ENCODE measurements around the gene TMEM9B. TPM values are rescaled to one million over a fixed set of nuclear protein-coding genes. Genes with fewer than 3 reads are reported as not detected.

TMEM9B gene
- total and polyA plus RNA-seq, 2 donors (not counting 1 experiment from before 2014, with no cell fraction given) = 51.0 to 61.6 TPM

- Histone ChIP-seq H3K4me2 (ENCODE audit: extremely low read depth, insufficient read depth, low read length) (no peak overlapping the region), H3K4me3 (replicated peaks in 1 of 4; ENCODE audit: control extremely low read depth in 1 of 4, insufficient read depth in 1 of 4, low read depth in 3 of 4, low read length in 4 of 4) (no peak overlapping the region), H3K9me3 (ENCODE audit: control insufficient read depth, insufficient read depth, low read depth, low read length) (no peaks in the 10 kb centered on the region), H3K9ac (ENCODE audit: insufficient read depth, low read length) (no peak overlapping the region), H3K4me1 (ENCODE audit: control insufficient read depth, extremely low read depth, insufficient read depth, low read length) (peaks cover 7% of the 10 kb centered on the region), H4K20me1 (ENCODE audit: control insufficient read depth, extremely low read depth, insufficient read depth, low read length) (no peaks in the 10 kb centered on the region), H3K27ac (ENCODE audit: insufficient read depth, low read length) (no peak overlapping the region), H3K27me3 (ENCODE audit: control insufficient read depth, insufficient read depth, low read length) (no peaks in the 10 kb centered on the region), H3K79me2 (ENCODE audit: control insufficient read depth, insufficient read depth, low read length) (no peaks in the 10 kb centered on the region), H2AFZ (ENCODE audit: low read length) (no peak overlapping the region), H3K36me3 (ENCODE audit: control insufficient read depth, insufficient read depth, low read length) (no peaks in the 10 kb centered on the region)
- no peak for TF ChIP-seq EZH2 (IDR thresholded peaks at IDR 0.05; ENCODE audit: low read length, missing control alignments)
- no peak for TF ChIP-seq CTCF (conservative IDR thresholded peaks at IDR 0.05 in 1 of 2, IDR thresholded peaks at IDR 0.05 in 1 of 2; ENCODE audit: low read depth in 1 of 2, low read length in 2 of 2)
- no peak for DNase-seq (ENCODE audit: low read depth in 2 of 2)
Observed at GRCh38 chr11:8930456-8931175, 33.6 kb downstream of the TMEM9B start.

GRCh38 chr11:8928981-8929615, 35.1 kb downstream of the TMEM9B start:
- Histone ChIP-seq H3K27ac (ENCODE audit: insufficient read depth, low read length) (no peak overlapping the region), H3K4me2 (ENCODE audit: extremely low read depth, insufficient read depth, low read length) (no peak overlapping the region), H3K9me3 (ENCODE audit: control insufficient read depth, insufficient read depth, low read depth, low read length) (no peaks in the 10 kb centered on the region), H3K36me3 (ENCODE audit: control insufficient read depth, insufficient read depth, low read length) (peaks cover 3% of the 10 kb centered on the region), H3K4me1 (ENCODE audit: control insufficient read depth, extremely low read depth, insufficient read depth, low read length) (no peaks in the 10 kb centered on the region), H3K27me3 (ENCODE audit: control insufficient read depth, insufficient read depth, low read length) (no peaks in the 10 kb centered on the region), H3K9ac (ENCODE audit: insufficient read depth, low read length) (no peak overlapping the region), H4K20me1 (ENCODE audit: control insufficient read depth, extremely low read depth, insufficient read depth, low read length) (no peaks in the 10 kb centered on the region), H2AFZ (ENCODE audit: low read length) (no peak overlapping the region), H3K79me2 (ENCODE audit: control insufficient read depth, insufficient read depth, low read length) (no peaks in the 10 kb centered on the region), H3K4me3 (replicated peaks in 1 of 4; ENCODE audit: control extremely low read depth in 1 of 4, insufficient read depth in 1 of 4, low read depth in 3 of 4, low read length in 4 of 4) (no peak overlapping the region)
- TF ChIP-seq CTCF (conservative IDR thresholded peaks at IDR 0.05 in 1 of 2, IDR thresholded peaks at IDR 0.05 in 1 of 2; ENCODE audit: low read depth in 1 of 2, low read length in 2 of 2) = no peak
- DNase-seq (ENCODE audit: low read depth in 2 of 2) = peak in 1 of 2 donors; percentile 45

- Histone ChIP-seq H3K79me2 (ENCODE audit: control insufficient read depth, insufficient read depth, low read length) (no peaks in the 10 kb centered on the region), H2AFZ (ENCODE audit: low read length) (no peak overlapping the region), H3K9me3 (ENCODE audit: control insufficient read depth, insufficient read depth, low read depth, low read length) (no peaks in the 10 kb centered on the region), H3K36me3 (ENCODE audit: control insufficient read depth, insufficient read depth, low read length) (peaks cover 3% of the 10 kb centered on the region), H3K4me3 (replicated peaks in 1 of 4; ENCODE audit: control extremely low read depth in 1 of 4, insufficient read depth in 1 of 4, low read depth in 3 of 4, low read length in 4 of 4) (no peak overlapping the region), H3K4me2 (ENCODE audit: extremely low read depth, insufficient read depth, low read length) (no peak overlapping the region), H3K9ac (ENCODE audit: insufficient read depth, low read length) (no peak overlapping the region), H3K27ac (ENCODE audit: insufficient read depth, low read length) (no peak overlapping the region), H3K4me1 (ENCODE audit: control insufficient read depth, extremely low read depth, insufficient read depth, low read length) (no peaks in the 10 kb centered on the region), H4K20me1 (ENCODE audit: control insufficient read depth, extremely low read depth, insufficient read depth, low read length) (no peaks in the 10 kb centered on the region), H3K27me3 (ENCODE audit: control insufficient read depth, insufficient read depth, low read length) (no peaks in the 10 kb centered on the region)
- TF ChIP-seq EZH2 (IDR thresholded peaks at IDR 0.05; ENCODE audit: low read length, missing control alignments) (no peak), CTCF (conservative IDR thresholded peaks at IDR 0.05 in 1 of 2, IDR thresholded peaks at IDR 0.05 in 1 of 2; ENCODE audit: low read depth in 1 of 2, low read length in 2 of 2) (no peak)
- DNase-seq (ENCODE audit: low read depth in 2 of 2) = no peak
Observed at GRCh38 chr11:8928205-8928604, 36.0 kb downstream of the TMEM9B start.

All from fibroblast of lung (primary cell).